Fibroblast of the conjunctiva (primary cell): Measurements from ENCODE around the gene EFNA1.
A peak's percentile ranks its signal among the peaks of the same experiment; 100 is the strongest.
"Not testable (repeated sequence)": the region's sequence is repeated elsewhere in the genome, so short reads cannot be mapped to it uniquely, and the experiment has no call there.

Experiments used
- DNase-seq: peaks from one replicate; pipeline ENCODE4 v3.0.0-alpha.2; 2010; ENCODE audit warnings: low read depth

Gene EFNA1

DNA sequence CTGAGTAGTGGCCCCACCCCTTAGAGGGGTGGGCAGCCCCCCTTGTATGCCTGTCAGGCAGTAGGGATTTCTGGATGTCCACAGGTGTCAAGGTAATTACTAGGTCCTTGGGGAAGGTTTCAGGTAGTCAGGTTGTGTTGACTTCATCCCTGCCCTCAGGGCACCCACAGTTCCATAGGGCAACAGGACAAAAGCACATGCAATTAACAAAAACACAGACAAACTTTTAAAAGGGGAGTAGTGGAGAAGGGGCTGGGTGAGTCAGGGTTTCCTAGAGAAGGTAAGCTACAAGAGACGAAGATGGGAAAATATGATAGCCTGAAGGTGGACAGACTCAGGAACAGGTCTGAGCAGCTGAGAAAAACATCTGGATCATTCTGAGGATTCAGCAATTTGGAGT lies 31.3 kb downstream of the EFNA1 start:
- DNase-seq: no peak

DNA sequence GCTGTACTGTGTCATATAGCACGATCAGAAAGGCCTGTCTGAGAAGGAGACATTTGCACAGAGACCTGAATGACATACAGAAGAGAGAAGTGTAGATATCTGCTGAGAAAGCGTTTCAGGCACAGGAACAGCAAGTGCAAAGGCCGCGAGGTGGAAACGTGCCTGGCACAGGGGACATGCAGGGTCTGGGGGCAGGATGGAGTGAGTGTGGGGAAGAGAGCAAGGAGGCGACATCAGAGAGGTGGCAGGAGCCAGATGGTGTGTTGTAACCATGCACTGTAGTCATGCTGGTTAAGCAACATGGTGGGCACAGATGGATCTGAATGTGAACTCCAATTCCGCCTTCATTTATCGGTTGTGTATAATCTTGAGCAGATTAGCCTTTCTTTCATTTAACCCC lies 32.5 kb downstream of the EFNA1 start:
- DNase-seq: no peak

DNA sequence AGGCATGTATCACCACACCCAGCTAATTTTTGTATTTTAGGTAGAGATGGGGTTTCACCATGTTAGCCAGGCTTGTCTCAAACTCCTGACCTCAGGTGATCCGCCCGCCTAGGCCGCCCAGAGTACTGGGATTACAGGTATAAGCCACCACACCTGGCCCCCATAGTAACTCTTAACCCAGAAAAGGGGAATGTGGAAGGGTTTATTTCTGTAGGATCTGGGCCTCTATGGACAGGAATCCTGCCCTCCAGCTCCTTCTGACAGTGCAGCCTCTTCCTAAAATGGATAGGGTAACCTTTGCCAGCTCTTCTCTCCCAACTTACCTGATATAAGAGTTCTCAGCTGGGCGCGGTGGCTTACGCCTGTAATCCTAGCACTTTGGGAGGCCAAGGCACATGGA lies 35.0 kb downstream of the EFNA1 start:
- DNase-seq: not testable (repeated sequence)

DNA sequence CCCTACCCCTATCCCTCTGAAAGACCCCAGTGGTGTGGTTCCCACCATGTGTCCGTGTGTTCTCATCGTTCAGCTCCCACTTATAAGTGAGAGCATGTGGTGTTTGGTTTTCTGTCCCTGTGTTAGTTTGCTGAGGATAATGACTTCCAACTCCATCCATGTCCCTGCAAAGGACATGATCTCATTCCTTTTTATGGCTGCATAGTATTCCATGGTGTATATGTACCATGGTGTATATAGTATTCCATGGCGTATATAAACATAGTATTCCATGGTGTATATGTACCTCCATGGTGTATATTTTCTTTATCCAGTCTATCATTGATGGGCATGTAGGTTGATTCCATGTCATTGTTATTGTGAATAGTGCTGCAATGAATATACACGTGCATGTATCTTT lies 36.1 kb downstream of the EFNA1 start:
- DNase-seq: not testable (repeated sequence)

DNA sequence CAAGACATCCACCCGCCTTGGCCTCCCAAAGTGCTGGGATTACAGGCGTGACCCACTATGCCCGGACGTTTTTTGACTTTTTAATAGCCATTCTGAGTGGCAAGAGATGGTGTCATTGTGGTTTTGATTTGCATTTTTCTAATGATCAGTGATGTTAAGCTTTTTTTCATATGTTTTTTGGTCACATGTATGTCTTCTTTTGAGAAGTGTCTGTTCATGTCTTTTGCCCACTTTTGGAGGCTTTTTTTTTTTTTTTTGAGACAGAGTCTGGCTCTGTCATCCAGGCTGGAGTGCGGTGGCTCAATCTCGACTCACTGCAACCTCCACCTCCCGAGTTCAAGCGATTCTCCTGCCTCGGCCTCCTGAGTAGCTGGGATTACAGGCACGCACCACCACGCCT lies 36.9 kb downstream of the EFNA1 start:
- DNase-seq: not testable (repeated sequence)

DNA sequence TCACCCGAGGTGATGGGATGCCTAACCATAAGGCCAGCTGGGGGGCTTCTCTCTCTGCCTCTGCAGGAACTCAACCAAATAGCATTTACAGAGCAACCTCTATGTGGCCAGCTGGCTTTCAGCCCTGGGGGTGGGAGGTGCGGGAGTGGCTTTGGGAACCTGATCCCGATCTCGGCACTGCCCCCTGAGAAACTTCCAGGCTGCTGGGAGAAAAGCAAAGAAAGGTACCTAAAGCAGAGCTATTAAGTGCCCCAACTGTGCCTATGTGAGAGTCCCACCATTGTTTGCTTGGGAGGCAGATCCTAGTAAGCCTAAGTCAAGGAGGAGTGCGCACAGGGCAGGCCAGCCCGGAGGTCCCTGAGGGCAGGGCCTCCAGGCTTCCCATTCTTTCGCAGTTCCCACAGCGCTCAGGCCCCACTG lies 38.4 kb downstream of the EFNA1 start:
- DNase-seq: no peak

DNA sequence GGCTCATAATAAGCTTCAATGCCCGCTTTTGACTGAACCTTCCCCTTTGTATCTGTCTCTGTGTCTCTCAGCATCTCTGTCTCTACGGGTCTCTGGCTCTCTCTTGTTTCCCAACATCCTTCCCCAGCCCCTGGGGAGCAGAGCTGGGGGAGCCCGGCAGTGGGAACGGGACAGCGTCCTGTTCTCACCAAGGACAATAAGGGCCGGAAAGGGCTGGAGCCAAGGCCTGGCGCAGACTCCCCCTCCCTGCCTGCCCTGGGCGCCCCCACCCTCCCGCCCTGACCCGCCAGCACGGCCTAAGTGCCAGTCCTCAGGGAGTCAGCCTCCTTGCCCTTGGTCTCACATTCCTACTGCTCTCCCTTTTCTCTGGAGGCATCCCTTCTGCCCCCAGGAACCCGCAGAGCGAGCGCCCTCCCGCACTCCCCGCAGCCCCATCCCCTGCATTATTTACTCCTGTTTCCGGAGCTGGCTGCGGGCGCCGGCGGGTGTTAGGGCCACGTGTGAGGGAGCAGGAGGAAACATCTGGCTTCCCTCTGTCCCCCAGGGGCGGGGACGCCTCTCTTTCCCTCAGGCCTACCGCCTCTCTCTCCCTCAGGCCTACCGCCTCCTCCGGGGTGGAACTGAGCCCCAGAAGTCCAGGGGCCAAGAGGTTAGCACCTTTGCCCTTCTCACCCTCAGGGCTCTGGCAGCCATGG lies 38.9 kb downstream of the EFNA1 start:
- DNase-seq: no peak

DNA sequence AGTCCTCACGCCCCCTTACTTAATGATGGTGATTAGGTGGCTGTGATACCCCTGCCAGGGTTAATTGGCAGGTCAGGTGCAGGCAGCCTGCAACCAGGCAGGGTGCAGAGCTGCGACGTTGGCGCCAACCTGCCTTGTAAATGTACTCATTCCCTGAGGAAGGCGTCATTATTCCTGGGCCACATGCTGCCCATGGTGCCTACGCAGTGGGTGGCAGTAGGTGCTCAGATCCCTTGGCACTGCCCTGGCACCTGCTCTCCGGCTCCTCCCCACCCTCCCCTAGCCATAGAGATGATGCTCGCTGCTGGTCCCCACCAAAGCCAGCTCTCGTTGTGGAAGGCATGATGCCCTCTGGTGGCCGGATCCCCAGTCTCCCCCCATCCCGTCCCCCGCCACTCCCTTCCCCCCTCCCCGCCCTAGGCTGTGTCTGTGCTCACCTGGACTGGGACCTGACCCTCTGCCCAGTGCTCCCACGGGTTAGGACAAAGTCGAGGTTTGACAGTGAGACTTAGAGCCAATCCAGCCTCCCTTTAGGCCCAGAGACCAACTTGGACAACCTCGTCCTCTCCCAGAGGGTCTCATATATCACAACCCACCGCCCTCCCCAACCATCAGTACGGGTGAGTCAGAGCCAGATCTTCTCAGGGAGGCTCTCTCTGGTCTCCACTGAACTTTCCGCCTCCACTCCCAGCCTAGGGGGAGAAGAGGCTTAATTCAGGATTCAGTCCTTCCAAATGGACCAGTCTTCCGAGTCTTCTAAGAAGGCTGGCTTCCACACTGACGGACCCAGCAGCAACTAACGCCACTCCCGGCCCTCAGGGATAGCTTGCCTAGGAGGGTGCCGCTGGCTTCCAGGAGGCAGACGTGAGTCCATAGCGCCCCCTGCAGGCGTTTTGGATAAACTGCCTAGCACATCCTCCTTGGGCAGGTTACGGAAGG lies 39.8 kb downstream of the EFNA1 start:
- DNase-seq: peak; percentile 80

DNA sequence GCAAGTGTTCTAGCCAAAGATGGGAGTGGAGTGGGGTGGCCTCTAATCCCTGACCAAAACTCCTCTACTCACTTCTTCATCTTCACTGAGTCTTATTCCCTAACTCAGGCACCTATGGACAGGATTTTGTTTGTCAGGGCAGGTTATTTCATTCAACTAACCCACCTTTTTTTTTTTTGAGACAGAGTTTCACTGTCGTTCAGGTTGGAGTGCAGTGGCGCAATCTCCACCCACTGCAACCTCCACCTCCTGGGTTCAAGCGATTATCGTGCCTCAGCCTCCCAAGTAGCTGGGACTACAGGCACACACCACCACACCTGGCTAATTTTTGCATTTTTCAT lies 40.4 kb downstream of the EFNA1 start:
- not testable (repeated sequence) for DNase-seq

DNA sequence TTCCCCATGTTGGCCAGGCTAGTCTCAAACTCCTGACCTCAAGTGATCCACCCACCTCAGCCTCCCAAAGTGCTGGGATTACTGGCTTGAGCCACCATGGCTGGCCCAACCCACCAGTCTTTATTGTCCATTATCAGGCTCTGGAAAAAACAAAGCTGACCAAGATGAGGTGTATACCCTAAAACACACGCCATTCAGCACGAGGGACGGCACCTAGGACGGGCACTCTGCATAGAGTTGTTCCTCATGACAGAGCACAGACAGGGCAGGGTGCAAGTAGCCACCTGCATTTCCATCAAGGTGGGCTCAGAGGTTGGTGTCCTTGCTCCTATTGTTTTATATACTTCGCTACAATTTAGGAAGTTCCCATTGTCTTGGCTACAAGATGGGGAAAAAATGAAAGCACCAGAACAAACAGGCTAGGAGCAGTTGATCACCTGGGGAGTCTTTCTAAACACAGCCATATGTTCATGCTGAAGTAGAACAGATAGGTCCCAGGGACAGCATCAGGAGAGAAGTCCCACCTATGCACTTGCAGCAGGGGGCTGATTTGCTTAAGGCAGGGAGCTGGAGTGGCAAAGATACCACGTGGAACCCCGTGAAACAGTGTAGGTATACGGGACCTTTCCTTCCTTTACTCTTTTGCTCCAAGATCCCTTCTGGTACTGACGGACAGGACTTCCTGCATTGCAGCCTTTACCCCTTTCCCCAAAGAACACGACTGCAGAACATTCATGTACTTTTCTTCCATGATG lies 41.0 kb downstream of the EFNA1 start:
- no peak for DNase-seq

DNA sequence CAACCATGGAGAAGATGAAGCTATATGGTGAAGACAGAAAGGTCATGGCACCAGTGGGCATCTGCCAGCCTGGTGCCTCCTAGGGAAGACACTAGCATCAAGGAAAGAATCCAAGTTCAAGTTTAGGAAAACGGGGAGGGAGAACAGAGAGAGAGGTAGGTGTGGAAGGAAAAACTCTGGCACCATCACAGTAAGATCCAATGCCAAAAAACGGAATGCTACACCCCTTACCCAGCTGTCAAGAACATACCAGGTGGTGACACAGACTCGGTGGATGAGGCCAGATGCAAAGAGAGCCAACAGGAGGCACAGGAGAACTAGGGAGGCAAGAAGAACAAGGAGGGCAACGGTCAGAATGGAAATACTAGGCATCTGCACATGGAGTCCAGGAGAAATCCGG lies 41.9 kb downstream of the EFNA1 start:
- no peak for DNase-seq

DNA sequence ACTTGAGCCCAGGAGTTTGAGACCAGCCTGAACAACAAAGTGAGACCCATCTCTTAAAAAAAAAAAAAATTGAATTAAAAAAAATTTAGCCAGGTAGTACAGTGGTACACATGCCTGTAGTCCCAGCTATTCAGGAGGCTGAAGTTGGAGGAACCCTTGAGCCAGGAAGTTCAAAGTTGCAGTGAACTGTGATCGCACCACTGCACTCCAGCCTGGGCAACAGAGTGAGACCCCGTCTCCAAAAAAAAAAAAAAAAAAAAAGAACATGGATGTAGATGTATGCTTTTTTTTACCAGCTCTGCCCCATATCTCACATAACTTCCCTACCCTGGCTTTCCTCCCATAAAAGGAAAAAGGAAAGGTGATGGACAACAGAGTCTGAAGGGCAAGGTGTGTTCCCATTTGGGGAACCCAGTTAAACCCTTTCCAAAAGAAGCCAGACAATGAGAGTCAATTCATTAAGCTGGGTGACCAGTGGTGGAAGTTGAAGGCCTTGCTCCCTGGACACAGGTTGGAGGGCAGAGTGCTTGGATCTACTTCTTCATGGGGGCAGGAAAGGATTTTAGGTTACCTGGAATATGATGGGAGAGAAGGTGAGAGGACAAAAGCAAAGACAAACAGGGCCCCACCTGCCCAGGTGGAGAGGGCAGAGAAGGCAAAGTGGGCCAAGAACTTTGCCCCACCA lies 42.6 kb downstream of the EFNA1 start:
- DNase-seq: no peak

DNA sequence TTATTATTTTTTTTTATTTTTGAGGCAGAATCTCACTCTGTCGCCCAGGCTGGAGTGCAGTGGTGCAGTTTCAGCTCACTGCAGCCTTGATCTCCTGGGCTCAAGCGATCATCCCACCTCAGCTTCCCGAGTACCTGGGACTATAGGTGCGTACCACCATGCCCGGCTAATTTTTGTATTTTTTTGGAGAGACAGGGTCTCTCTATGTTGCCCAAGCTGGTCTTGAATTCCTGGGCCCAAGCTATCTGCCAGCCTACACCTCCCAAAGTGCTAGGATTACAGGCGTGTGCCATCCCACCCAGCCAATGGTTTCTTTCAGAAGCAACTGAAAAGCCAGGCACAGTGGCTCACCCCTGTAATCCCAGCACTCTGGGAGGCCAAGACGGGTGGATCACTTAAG lies 43.1 kb downstream of the EFNA1 start:
- DNase-seq: no peak

DNA sequence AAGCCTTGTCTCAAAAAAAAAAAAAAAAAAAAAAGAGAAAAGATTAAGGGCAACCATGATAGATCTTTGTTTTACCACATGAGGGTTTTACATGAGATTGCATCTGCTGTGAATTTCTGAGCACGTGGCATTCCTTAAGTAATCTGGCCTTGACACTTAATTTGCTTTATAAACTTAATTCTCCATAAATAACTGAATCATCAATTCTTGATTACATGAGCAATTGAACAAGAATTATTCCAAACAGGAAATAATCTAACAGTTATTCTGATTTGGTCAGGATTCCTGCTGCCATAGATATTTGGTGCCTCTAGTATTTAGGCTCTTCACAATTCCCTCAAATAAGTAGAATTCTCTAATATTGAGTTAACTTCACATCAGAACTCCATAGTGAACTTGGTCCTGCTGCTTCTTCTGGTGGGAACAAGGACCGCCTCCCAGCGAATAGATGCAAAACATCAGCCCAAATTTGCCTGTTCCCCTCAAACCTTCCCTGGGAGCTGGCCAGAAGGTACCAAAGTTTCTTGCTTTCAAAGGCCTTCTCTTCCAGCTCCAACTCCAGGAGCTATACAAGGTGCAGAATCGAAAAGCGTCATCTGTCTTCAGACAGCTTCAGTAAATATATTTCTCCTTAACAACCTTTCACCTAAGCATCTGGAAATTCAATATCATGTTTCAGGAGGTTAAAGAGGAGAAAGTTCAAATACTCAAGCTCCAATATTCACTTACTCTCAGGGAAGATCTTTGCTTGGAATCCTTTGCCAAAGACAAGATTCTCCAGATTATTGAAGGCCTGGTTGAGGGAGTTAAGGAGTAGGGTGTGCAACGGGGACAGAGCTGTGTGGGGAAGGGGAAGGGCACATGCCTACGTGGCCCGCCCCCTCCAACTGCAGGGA lies 44.4 kb downstream of the EFNA1 start:
- DNase-seq: no peak

DNA sequence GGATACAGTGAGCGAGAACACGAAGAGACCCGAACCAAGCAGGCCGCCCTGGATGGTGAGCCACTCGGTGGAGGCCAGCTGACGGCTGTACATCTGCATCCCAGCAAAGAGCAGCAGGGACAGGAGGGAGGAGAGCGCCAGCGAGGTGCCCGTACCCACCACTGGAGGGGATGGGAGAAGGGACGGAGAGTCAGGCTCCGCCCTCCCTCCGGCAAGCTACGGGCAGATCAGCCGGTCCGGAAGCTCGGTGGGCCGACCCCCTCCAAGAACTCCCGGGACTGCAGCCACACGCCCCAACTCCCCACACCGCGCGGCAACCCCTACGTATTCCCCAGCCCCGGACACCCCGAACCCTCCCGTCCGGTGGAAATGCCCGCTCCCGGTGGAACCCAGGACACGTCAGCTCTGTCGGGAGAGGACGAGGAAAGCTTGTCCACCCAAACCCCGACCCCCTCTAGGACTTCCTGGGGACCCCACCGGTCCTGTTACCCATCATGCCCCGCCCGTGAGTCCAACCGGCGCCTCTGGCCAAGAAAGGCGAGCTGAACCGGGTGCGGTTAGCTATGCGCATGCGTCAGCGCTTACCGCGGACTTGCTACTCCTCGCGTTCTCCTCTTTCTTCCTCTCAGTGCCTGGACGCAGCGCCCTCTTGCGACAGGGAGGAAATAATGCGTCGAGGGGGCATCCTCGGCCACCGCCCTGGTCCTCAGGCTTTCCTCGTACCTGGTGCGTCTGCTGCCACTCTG lies 45.2 kb downstream of the EFNA1 start, which contains the start of gene KRTCAP2:
TSS of gene KRTCAP2 (minus strand) at position 573 of the 746 bp plus-strand sequence. CDS start at position 493, 80 bp downstream.
- peak; percentile 97 for DNase-seq

DNA sequence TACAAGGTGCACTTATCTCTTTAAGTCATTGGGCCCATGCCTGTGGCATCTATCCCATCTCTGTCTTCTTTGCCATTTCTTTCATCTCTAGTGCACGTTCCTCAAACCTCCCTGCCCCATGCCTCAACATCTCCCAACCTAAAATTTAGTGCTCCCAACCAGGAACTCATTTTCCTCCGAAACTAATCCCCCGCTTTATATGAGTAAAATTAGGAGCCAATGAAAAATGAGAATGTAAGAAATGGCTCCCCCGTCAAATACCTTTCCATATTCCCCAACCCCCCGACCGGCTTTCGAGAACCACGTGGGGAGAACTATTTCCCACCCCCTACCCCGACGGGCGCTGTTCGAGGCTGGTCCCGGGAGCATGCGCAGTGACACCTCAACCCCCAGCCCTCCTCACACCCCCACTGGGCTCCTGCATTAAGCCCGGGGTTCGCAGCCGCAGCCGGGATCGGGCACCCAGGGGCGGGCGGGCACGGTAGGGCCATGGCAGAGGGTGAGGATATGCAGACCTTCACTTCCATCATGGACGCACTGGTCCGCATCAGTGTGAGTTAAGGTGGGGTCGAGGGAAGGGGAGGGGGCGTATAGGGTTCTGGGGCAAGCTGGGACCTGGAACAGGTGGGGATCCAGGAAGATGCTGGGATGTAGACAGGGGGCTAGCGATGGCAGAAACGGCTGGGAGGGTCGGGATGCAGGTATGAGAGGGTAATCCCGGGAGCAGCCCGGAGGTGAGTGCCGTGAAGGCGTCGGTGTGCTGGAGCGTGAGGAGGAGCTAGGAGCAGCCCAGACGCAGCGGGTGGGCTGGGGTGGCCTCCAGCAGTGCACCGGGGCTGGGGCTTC lies 46.0 kb downstream of the EFNA1 start, which contains the start of gene TRIM46:
TSS of gene TRIM46 (plus strand) at position 372 of the 846 bp plus-strand sequence. CDS start at position 490, 118 bp downstream.
- no peak for DNase-seq

DNA sequence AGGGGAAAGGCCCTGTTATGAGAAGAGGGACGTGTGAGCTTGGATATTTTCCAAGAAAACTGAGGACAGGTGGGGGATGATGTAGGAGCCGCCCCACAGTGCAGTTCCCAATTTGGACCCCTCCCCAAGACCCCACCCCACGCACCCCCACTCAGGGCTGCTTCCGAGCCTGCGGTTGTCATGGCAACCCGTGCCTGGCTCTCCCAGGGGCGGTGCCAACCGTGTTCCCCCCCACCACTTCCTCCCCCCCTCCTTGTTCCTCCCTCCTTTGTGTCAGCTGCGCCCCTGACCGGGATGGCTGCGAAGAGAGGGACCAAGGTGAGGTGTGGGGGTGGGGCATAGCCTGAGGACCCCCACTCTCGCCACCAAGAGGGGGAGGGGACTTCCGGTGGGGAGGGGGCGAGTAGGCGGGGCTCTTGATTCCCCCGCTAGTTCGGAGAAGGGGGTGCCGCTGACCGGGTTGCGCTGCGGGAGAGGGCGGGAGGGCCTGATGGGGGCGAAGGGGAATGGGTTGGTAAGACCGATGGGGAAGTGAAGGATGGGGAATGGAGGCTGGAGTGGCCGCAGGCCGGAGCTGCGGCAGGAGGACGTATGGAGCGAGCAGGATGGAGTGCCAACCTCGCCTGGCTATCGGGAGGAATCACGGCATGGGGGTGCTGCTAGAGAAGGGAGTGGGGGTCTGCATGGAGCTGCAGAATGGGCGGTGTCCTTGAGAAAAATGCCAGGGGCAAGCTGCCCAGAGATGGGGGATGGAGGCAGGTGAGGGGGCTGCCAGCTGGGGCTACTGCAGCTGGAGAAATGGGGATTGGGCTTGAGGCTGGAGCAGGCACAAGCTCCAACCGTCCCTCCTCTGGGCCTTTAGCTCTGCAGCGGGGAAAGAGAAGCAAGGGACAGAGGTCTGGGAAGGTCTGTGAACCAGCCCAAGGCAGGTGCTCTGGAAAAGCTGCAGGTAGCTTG lies 46.9 kb downstream of the EFNA1 start:
- DNase-seq: no peak
